Measurements from ENCODE around the gene PAFAH1B1. TPM values are rescaled to one million over a fixed set of nuclear protein-coding genes. Genes with fewer than 3 reads are reported as not detected.
"Not testable (repeated sequence)": the region's sequence is repeated elsewhere in the genome, so short reads cannot be mapped to it uniquely, and the experiment has no call there.

PAFAH1B1 gene
- total and polyA plus RNA-seq, 2 donors (not counting 3 experiments of a cell fraction or from before 2014, with no cell fraction given), result 46.5 to 158 TPM

DNA sequence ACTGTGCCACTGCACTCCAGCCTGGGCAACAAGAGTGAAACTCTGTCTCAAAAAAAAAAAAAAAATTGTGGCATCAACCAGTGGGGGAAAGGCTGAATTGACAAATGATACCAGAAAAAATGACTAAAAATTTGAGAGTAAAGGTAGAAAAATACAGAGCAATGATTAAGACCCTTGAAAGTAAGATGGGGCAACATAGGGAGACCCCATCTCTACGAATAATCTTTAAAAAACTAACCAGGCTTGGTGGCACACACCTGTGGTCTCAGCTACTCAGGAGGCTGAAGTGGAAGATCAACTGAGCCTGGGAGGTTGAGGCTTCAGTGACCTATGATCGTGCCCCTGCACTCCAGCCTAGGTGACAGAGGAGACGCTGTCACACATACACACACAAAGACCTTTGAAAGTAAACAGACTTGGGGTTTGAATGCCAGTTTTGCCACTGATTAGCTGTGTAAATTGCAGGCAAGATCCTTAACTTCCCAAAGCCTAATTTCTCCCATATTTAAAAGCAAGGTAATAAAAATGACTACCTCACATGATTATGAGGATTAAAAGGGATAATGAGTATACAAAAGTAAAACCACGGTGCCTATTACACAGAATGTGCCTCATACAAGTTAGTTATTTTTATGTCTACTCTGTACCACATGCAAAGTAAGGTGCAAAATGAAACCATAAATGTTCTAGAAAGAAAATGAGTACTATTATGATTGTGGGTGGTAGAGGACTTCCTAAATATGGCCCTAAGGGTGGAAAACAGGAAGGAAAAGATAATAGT, 21.7 kb upstream of the PAFAH1B1 start:
- Histone ChIP-seq H3K36me3 (ENCODE audit: control insufficient read depth in 2 of 2, extremely low read depth in 1 of 2, insufficient read depth in 2 of 2, low read length in 2 of 2) (no peaks in the 10 kb centered on the region), H3K9me3 (replicated peaks; ENCODE audit: control insufficient read depth, insufficient read depth, low read length) (no peaks in the 10 kb centered on the region), H3K27me3 (ENCODE audit: control insufficient read depth in 2 of 2, insufficient read depth in 2 of 2, low read length in 2 of 2) (no peaks in the 10 kb centered on the region), H3K9ac (replicated peaks; ENCODE audit: extremely low read depth, insufficient read depth, low read length) (no peak overlapping the region), H2AFZ (ENCODE audit: low read depth, low read length) (no peak overlapping the region), H3K4me2 (ENCODE audit: insufficient read depth, low read length) (no peak overlapping the region), H3K79me2 (ENCODE audit: control insufficient read depth, insufficient read depth, low read length) (no peaks in the 10 kb centered on the region), H3K9me1 (replicated peaks; ENCODE audit: control insufficient read depth, extremely low read depth, insufficient read depth, low read length) (no peaks in the 10 kb centered on the region), H4K20me1 (replicated peaks; ENCODE audit: control insufficient read depth, extremely low read depth, insufficient read depth, low read length) (no peaks in the 10 kb centered on the region), H3K4me3 (replicated peaks in 1 of 3; ENCODE audit: insufficient read depth in 1 of 3, low read depth in 1 of 3, low read length in 3 of 3) (no peak overlapping the region), H3K27ac (ENCODE audit: insufficient read depth, low read depth, low read length) (no peak overlapping the region), H3K4me1 (ENCODE audit: control insufficient read depth, extremely low read depth, insufficient read depth, low read length) (no peaks in the 10 kb centered on the region)
- TF ChIP-seq JUN (IDR thresholded peaks at IDR 0.05; ENCODE audit: borderline replicate concordance, insufficient read depth, insufficient read length, low read depth) (no peak), MYC (IDR thresholded peaks at IDR 0.05; ENCODE audit: low read depth, low read length) (no peak), EZH2 (IDR thresholded peaks at IDR 0.05; ENCODE audit: borderline replicate concordance, low read depth, low read length, severe bottlenecking) (no peak), FOS (IDR thresholded peaks at IDR 0.05; ENCODE audit: borderline replicate concordance, insufficient read depth, low read length) (no peak), POLR2AphosphoS5 (IDR thresholded peaks at IDR 0.05; ENCODE audit: insufficient read depth, low read depth, low read length) (no peak), POLR2A (IDR thresholded peaks at IDR 0.05; ENCODE audit: low read depth, low read length) (no peak), GATA2 (IDR thresholded peaks at IDR 0.05; ENCODE audit: insufficient read depth, insufficient read length, low read depth, low read length) (no peak)
- TF ChIP-seq, protein P1, sequence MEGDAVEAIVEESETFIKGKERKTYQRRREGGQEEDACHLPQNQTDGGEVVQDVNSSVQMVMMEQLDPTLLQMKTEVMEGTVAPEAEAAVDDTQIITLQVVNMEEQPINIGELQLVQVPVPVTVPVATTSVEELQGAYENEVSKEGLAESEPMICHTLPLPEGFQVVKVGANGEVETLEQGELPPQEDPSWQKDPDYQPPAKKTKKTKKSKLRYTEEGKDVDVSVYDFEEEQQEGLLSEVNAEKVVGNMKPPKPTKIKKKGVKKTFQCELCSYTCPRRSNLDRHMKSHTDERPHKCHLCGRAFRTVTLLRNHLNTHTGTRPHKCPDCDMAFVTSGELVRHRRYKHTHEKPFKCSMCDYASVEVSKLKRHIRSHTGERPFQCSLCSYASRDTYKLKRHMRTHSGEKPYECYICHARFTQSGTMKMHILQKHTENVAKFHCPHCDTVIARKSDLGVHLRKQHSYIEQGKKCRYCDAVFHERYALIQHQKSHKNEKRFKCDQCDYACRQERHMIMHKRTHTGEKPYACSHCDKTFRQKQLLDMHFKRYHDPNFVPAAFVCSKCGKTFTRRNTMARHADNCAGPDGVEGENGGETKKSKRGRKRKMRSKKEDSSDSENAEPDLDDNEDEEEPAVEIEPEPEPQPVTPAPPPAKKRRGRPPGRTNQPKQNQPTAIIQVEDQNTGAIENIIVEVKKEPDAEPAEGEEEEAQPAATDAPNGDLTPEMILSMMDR (IDR thresholded peaks at IDR 0.05; ENCODE audit: extremely low read depth in 1 of 2, insufficient read depth in 1 of 2, low read depth in 1 of 2, low read length in 2 of 2), result no peak
- TF ChIP-seq, protein P2, sequence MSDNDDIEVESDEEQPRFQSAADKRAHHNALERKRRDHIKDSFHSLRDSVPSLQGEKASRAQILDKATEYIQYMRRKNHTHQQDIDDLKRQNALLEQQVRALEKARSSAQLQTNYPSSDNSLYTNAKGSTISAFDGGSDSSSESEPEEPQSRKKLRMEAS (IDR thresholded peaks at IDR 0.05; ENCODE audit: insufficient read depth, insufficient read length), result no peak
- ChIA-PET POLR2A (interaction anchor here (0.7 kb wide), 1 partner anchor 8 kb away, joined by 3 read pairs; no protein-coding TSS in a partner anchor), CTCF (no interaction called here)
- FAIRE-seq (no peak), DNase-seq (ENCODE audit: low read depth, low spot score) (no peak)
- intact Hi-C loops (cut with micrococcal nuclease), result no loop called here
- dilution Hi-C loops (cut with MboI; ENCODE audit: extremely low pct_ligation_motif_present, low sequenced_read_pairs), result no loop called here
- BruUV-seq (replicated peaks), result no TSS peak

DNA sequence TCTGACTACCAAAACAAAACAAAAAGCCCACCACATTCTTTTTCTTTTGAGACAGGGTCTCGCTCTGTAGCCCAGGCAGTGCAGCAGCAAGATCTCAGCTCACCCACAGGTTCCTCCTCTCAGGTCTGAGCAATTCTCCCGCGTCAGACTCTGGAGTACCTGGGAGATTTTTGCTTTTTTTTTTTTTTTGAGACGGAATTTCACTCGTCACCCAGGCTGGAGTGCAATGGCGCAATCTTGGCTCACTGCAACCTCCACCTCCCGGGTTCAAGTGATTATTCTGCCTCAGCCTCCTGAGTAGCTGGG, 21.2 kb upstream of the PAFAH1B1 start:
- CTCF ChIA-PET, result not testable (repeated sequence)
- POLR2A ChIA-PET, result interaction anchor here (0.7 kb wide), 1 partner anchor 8 kb away, joined by 3 read pairs; no protein-coding TSS in a partner anchor

More for the DNA sequence above, 21.2 kb upstream of the PAFAH1B1 start:
- intact Hi-C loops (cut with micrococcal nuclease); DNase-seq (ENCODE audit: low read depth, low spot score); H3K9me3 ChIP-seq (replicated peaks; ENCODE audit: control insufficient read depth, insufficient read depth, low read length); H3K27ac ChIP-seq (ENCODE audit: insufficient read depth, low read depth, low read length); H3K27me3 ChIP-seq (ENCODE audit: control insufficient read depth in 2 of 2, insufficient read depth in 2 of 2, low read length in 2 of 2); dilution Hi-C loops (cut with MboI; ENCODE audit: extremely low pct_ligation_motif_present, low sequenced_read_pairs); BruUV-seq (replicated peaks); H3K4me1 ChIP-seq (ENCODE audit: control insufficient read depth, extremely low read depth, insufficient read depth, low read length); H3K36me3 ChIP-seq (ENCODE audit: control insufficient read depth in 2 of 2, extremely low read depth in 1 of 2, insufficient read depth in 2 of 2, low read length in 2 of 2); H2AFZ ChIP-seq (ENCODE audit: low read depth, low read length); H3K4me3 ChIP-seq (replicated peaks in 1 of 3; ENCODE audit: insufficient read depth in 1 of 3, low read depth in 1 of 3, low read length in 3 of 3); H3K9me1 ChIP-seq (replicated peaks; ENCODE audit: control insufficient read depth, extremely low read depth, insufficient read depth, low read length); H3K9ac ChIP-seq (replicated peaks; ENCODE audit: extremely low read depth, insufficient read depth, low read length); FAIRE-seq; H3K79me2 ChIP-seq (ENCODE audit: control insufficient read depth, insufficient read depth, low read length); H4K20me1 ChIP-seq (replicated peaks; ENCODE audit: control insufficient read depth, extremely low read depth, insufficient read depth, low read length); H3K4me2 ChIP-seq (ENCODE audit: insufficient read depth, low read length): not testable (repeated sequence)
